SK-N-SH (cell line): ENCODE measurements around the gene IL15RA. TPM values are rescaled to one million over a fixed set of nuclear protein-coding genes. Genes with fewer than 3 reads are reported as not detected.

ENCODE experiments used
- CTCF ChIA-PET: fragments of 300-600, 350-600 bp; formaldehyde crosslinking; extraction: SDS; loops from one replicate; lab custom pipeline; 2021; lab: Yijun Ruan, JAX
- POLR2A ChIA-PET: fragments of 350-600 bp; sonication (Branson Sonifier 250); formaldehyde crosslinking; extraction: SDS; loops from one replicate; lab custom pipeline; 2020; ENCODE audit warnings: antibody characterized with exemption, inconsistent platforms; lab: Yijun Ruan, JAX
- DNase-seq: peaks from one replicate; pipeline ENCODE4 v3.0.0; 2012
- H2AFZ ChIP-seq: fragments of 200-600 bp; sonication (generic); 2 replicates; pipeline ENCODE4 v1.8.1; 2016; ENCODE audit warnings: antibody characterized with exemption, mild to moderate bottlenecking, low read depth
- H3F3A ChIP-seq: fragments of 200-600 bp; sonication (generic); replicated peaks from 2 replicates; pipeline ENCODE3; 2016; ENCODE audit warnings: antibody characterized with exemption, mild to moderate bottlenecking; ENCODE audit not compliant: insufficient read depth
- H3K27ac ChIP-seq, 2 experiments: fragments of 200-500 bp in 1 of 2; fragments of 200-600 bp in 1 of 2; sonication (Bioruptor generic) in 1 of 2; sonication (generic), shearing (Covaris generic) in 1 of 2; 2 replicates each; pipeline versions ENCODE4 v1.5.1 to v1.6.1; 2014 to 2016; ENCODE audit warnings: low read depth in 2 of 2, inconsistent platforms in 1 of 2, low read length in 1 of 2, mild to moderate bottlenecking in 1 of 2, mixed read lengths in 1 of 2
- H3K27me3 ChIP-seq: fragments of 200-600 bp; sonication (generic), shearing (Covaris generic); 2 replicates; pipeline ENCODE4 v1.6.1; 2016; ENCODE audit warnings: mixed run types; ENCODE audit not compliant: insufficient read depth
- H3K36me3 ChIP-seq, 2 experiments: fragments of 200-500 bp in 1 of 2; fragments of 200-600 bp in 1 of 2; sonication (Bioruptor generic) in 1 of 2; sonication (generic) in 1 of 2; replicated peaks in 1 of 2; 2 replicates each; pipeline versions ENCODE3 to v1.5.1; 2014 to 2016; ENCODE audit warnings: low read length in 1 of 2, mild to moderate bottlenecking in 1 of 2; ENCODE audit not compliant: insufficient read depth in 2 of 2, control insufficient read depth in 1 of 2
- H3K4me1 ChIP-seq, 2 experiments: fragments of 200-500 bp in 1 of 2; fragments of 200-600 bp in 1 of 2; sonication (Bioruptor generic) in 1 of 2; sonication (generic), shearing (Covaris generic) in 1 of 2; 2 replicates each; pipeline versions ENCODE4 v1.5.1 to v1.6.1; 2014 to 2016; ENCODE audit warnings: low read depth in 1 of 2, low read length in 1 of 2, mixed run types in 1 of 2; ENCODE audit not compliant: insufficient read depth in 2 of 2, control insufficient read depth in 1 of 2
- H3K4me2 ChIP-seq: fragments of 200-600 bp; sonication (generic), shearing (Covaris generic); 2 replicates; pipeline ENCODE4 v1.6.1; 2017; ENCODE audit warnings: mixed run types
- H3K4me3 ChIP-seq, 2 experiments: fragments of 200-500 bp in 1 of 2; fragments of 200-600 bp in 1 of 2; sonication (Bioruptor generic) in 1 of 2; sonication (generic), shearing (Covaris generic) in 1 of 2; 2 replicates each; pipeline versions ENCODE4 v1.5.1 to v1.8.1; 2014 to 2016; ENCODE audit warnings: low read depth in 2 of 2, inconsistent platforms in 1 of 2, low read length in 1 of 2, mild to moderate bottlenecking in 1 of 2, mixed read lengths in 1 of 2, moderate library complexity in 1 of 2
- H3K79me2 ChIP-seq: fragments of 200-600 bp; sonication (generic); 2 replicates; pipeline ENCODE4 v1.8.1; 2017; ENCODE audit warnings: mild to moderate bottlenecking; ENCODE audit not compliant: insufficient read depth
- H3K9ac ChIP-seq: fragments of 200-600 bp; sonication (generic); 2 replicates; pipeline ENCODE4 v1.6.1; 2017; ENCODE audit warnings: mixed run types
- H3K9me2 ChIP-seq: fragments of 200-600 bp; sonication (generic); 2 replicates; pipeline ENCODE4 v1.6.1; 2017; ENCODE audit warnings: mixed run types
- H3K9me3 ChIP-seq: fragments of 200-600 bp; sonication (generic); 2 replicates; pipeline ENCODE4 v1.6.1; 2017; ENCODE audit warnings: mixed run types, mild to moderate bottlenecking, moderate library complexity
- H4K20me1 ChIP-seq: fragments of 200-600 bp; sonication (generic); 2 replicates; pipeline ENCODE4 v1.6.1; 2017; ENCODE audit warnings: mild to moderate bottlenecking, mixed run types; ENCODE audit not compliant: insufficient read depth
- CHD2 ChIP-seq: fragments of 150-350 bp; IDR thresholded peaks from 2 replicates; pipeline ENCODE4 v1.6.1; 2018; ENCODE audit warnings: low read length; ENCODE audit not compliant: partially characterized antibody
- EP300 ChIP-seq, 2 experiments: IDR thresholded peaks; 2 replicates each; pipeline versions ENCODE4 v1.4.0 to v1.6.1; 2012; ENCODE audit warnings: borderline replicate concordance in 1 of 2, low read depth in 1 of 2, low read length in 1 of 2
- EZH2phosphoT487 ChIP-seq: fragments of 200-600 bp; sonication (generic); IDR thresholded peaks from 2 replicates; pipeline ENCODE4 v1.6.1; 2017; ENCODE audit warnings: low read depth, mixed run types, mild to moderate bottlenecking, antibody characterized with exemption, moderate library complexity, borderline replicate concordance
- FOXJ3 ChIP-seq: sonication (generic); formaldehyde crosslinking; IDR thresholded peaks from 2 replicates; pipeline ENCODE4 v1.5.1; 2020; ENCODE audit warnings: mild to moderate bottlenecking, missing genetic modification reagents
- FOXM1 ChIP-seq: IDR thresholded peaks from 2 replicates; pipeline ENCODE4 v1.4.0; 2012; ENCODE audit warnings: low read depth, mild to moderate bottlenecking
- GATA2 ChIP-seq: sonication (generic); formaldehyde crosslinking; IDR thresholded peaks from 2 replicates; pipeline ENCODE4 v1.5.0; 2020; ENCODE audit warnings: mild to moderate bottlenecking, missing genetic modification reagents
- IRF3 ChIP-seq: fragments of 150-350 bp; IDR thresholded peaks from 2 replicates; pipeline ENCODE4 v1.6.1; 2016; ENCODE audit warnings: mild to moderate bottlenecking, low read depth, low read length
- RAD21 ChIP-seq: IDR thresholded peaks from 2 replicates; pipeline ENCODE4 v1.6.1; 2012; ENCODE audit warnings: mild to moderate bottlenecking, low read length
- RCOR1 ChIP-seq: fragments of 150-350 bp; IDR thresholded peaks from 2 replicates; pipeline ENCODE4 v1.6.1; 2017; ENCODE audit warnings: antibody characterized with exemption, low read length
- REST ChIP-seq: IDR thresholded peaks from 2 replicates; pipeline ENCODE4 v1.6.1; 2012; ENCODE audit warnings: mild to moderate bottlenecking, low read depth, low read length, moderate library complexity
- RFX5 ChIP-seq: IDR thresholded peaks from 2 replicates; pipeline ENCODE4 v1.6.1; 2012; ENCODE audit warnings: mild to moderate bottlenecking, improper control_type of control experiment, low read length
- SIN3A ChIP-seq: IDR thresholded peaks from 2 replicates; pipeline ENCODE4 v1.6.1; 2012; ENCODE audit warnings: low read depth, mild to moderate bottlenecking, low read length, moderate library complexity, borderline replicate concordance
- SMC3 ChIP-seq: IDR thresholded peaks from 2 replicates; pipeline ENCODE4 v1.6.1; 2012; ENCODE audit warnings: low read depth, low read length, improper control_type of control experiment
- USF1 ChIP-seq: IDR thresholded peaks from 2 replicates; pipeline ENCODE4 v1.4.0; 2012; ENCODE audit warnings: low read depth, borderline replicate concordance
- WGBS: methylation state at CpG from one replicate; pipeline ENCODE4 v1.1.6; 2017; ENCODE audit warnings: low lambda C conversion rate; 5-methylcytosine and 5-hydroxymethylcytosine counted together
- polyA plus RNA-seq, 3 experiments: library from polyadenylated mRNA; depleted of rRNA; stranded (reverse); fragments of >200 nt; gene quantifications; 2 replicates each; pipeline ENCODE4 v1.2.3, GENCODE V29; 2012

Gene IL15RA
- polyA plus RNA-seq, 1 of the 3 experiments (the other 2 are of a cell fraction), result 2.1 TPM

- TF ChIP-seq FOXM1 (no peak), SIN3A (no peak), RCOR1 (no peak), SMC3 (no peak), FOXJ3 (CRISPR knock-in tag) (no peak), EP300 (IDR thresholded peaks at IDR 0.05; ENCODE audit: borderline replicate concordance in 1 of 2, low read depth in 1 of 2, low read length in 1 of 2) (no peak), GATA2 (CRISPR knock-in tag) (no peak), REST (no peak), RAD21 (no peak), RFX5 (no peak), USF1 (no peak), CHD2 (no peak), EZH2phosphoT487 (no peak), IRF3 (no peak)
- Histone ChIP-seq H3K36me3 (no peaks in the 10 kb centered on the region), H3K27me3 (peaks cover 18% of the 10 kb centered on the region; the same call in 1 of the 2 replicates), H3F3A (no peaks in the 10 kb centered on the region), H3K4me2 (no peak overlapping the region), H2AFZ (no peak overlapping the region), H3K4me3 (no peak overlapping the region), H3K9me2 (no peaks in the 10 kb centered on the region), H4K20me1 (no peaks in the 10 kb centered on the region), H3K79me2 (no peaks in the 10 kb centered on the region), H3K27ac (no peak overlapping the region), H3K9me3 (no peaks in the 10 kb centered on the region), H3K4me1 (no peaks in the 10 kb centered on the region), H3K9ac (no peak overlapping the region)
- ChIA-PET CTCF (no interaction called here), POLR2A (interaction anchor here (0.5 kb wide), 1 partner anchor 31 kb away, joined by 5 read pairs; no protein-coding TSS in a partner anchor)
- 22% methylated on average over 5 of the region's 5 CpGs for WGBS
- DNase-seq, result no peak
These were observed 7.7 kb upstream of the IL15RA start for GRCh38 chr10:5985029-5985428.
